GM18870 (cell line): Measurements from ENCODE around the gene COL8A2.
"Not testable (repeated sequence)": the region's sequence is repeated elsewhere in the genome, so short reads cannot be mapped to it uniquely, and the experiment has no call there.

Source experiments
- ATAC-seq: cut with Tn5 transposase; IDR thresholded peaks from one replicate; pipeline ENCODE4 v1.9.1; 2021; ENCODE audit warnings: moderate library complexity; ENCODE audit not compliant: unreplicated experiment

COL8A2 gene

GRCh38 chr1:36125129-36125991 is at the start of gene COL8A2:
Gene COL8A2 (minus strand): TSS chr1:36125222. CDS start chr1:36100242, 24,980 bp downstream.
- ATAC-seq = no peak

GRCh38 chr1:36174713-36175112 is 49.7 kb upstream of the COL8A2 start:
- no peak for ATAC-seq

DNA sequence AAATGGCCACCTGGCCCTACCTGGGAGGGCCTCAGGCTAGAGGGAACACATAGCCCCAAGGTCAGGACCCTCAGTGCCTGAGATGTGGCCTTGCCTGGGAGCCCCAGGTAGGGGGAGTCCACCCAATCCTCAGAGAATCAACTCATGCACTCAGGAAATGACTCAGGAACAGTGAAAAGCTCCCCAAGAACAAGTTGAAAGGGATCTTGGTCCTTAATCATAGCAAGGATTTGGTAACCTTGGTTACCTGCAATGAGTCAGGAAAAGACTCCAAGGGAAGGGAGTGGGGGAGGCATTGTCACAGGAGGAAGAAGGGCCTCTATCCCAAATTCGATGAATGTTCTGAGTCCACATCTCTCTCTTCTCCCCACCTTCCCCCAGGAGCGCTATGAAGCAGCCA is 48.0 kb upstream of the COL8A2 start:
- ATAC-seq = no peak

DNA sequence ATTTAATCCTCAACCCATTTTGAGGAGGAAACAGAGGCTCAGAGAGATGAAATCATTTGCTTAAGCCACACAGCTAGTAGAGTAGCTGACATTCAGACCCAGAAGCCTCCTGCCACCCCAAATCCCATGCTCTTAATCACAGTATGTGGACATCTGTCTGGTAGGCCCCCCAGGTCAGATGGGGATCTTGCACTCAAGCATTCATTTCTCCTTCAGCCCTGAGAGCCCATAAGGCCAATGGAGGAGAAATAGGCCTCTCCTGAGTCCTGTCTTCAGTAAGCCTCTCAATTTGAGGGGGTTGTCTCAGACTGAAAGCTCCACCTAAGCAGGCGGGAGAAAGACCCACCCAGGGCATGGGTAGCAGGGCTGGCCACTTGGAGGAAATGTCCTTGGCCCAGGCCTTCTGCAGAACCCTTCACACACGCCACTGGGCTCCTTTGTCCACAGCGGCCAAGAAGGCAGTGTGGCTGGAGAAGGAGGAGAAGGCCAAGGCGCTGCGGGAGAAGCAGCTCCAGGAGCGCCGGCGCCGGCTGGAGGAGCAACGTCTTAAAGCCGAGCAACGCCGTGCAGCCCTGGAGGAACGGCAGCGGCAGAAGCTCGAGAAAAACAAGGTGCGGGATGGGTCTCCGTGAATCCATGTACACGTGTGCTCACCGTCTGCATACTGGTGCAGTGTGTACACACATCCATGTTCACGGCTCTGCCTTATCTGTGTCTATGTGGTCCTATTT is 47.2 kb upstream of the COL8A2 start:
- ATAC-seq = no peak

GRCh38 chr1:36170643-36171412 is 45.8 kb upstream of the COL8A2 start:
- no peak for ATAC-seq

GRCh38 chr1:36168514-36168913 is 43.5 kb upstream of the COL8A2 start:
- no peak for ATAC-seq

- ATAC-seq = no peak
Observed at GRCh38 chr1:36166938-36167905, 42.2 kb upstream of the COL8A2 start.

DNA sequence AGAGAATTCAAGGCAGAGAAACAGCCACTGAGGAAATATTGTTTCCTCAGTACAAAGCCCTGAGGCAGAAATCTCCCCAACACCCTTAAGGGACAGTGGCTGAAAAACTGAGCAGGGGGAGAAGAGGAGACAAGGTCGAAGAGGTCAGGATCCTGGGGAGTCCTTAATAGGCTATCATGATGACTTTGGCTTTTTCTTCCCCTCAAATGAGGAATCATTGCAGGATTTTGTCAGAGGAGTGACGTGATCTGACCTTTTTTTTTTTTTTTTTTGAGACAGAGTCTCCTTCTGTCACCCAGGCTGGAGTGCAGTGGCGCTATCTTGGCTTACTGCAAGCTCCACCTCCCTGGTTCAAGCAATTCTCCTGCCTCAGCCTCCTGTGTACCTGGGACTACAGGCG is 41.1 kb upstream of the COL8A2 start:
- ATAC-seq = no peak

GRCh38 chr1:36165145-36165544 is 40.1 kb upstream of the COL8A2 start:
- no peak for ATAC-seq

DNA sequence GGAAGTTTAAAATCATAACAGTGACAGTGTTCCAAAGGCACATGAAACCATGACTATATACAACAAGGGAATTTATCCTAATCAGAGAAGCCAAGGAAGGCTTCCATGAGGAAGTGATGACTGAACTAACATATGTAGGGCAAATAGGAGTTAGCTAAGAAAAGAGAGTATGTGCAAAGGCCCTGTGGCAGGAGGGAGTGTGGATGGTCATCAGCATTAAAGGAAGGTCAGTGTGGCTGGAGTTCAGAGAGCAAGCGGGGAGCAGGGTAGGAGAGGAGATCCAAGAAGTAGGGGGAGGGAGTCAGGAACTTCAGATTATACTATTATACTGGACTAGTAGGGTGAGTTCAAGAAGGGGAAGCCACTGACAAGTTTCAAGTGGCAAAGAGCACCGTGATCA is 39.3 kb upstream of the COL8A2 start:
- ATAC-seq = no peak

- ATAC-seq = no peak
Observed at GRCh38 chr1:36163426-36163825, 38.4 kb upstream of the COL8A2 start.

- no peak for ATAC-seq
Observed at GRCh38 chr1:36162680-36163239, 37.7 kb upstream of the COL8A2 start.

DNA sequence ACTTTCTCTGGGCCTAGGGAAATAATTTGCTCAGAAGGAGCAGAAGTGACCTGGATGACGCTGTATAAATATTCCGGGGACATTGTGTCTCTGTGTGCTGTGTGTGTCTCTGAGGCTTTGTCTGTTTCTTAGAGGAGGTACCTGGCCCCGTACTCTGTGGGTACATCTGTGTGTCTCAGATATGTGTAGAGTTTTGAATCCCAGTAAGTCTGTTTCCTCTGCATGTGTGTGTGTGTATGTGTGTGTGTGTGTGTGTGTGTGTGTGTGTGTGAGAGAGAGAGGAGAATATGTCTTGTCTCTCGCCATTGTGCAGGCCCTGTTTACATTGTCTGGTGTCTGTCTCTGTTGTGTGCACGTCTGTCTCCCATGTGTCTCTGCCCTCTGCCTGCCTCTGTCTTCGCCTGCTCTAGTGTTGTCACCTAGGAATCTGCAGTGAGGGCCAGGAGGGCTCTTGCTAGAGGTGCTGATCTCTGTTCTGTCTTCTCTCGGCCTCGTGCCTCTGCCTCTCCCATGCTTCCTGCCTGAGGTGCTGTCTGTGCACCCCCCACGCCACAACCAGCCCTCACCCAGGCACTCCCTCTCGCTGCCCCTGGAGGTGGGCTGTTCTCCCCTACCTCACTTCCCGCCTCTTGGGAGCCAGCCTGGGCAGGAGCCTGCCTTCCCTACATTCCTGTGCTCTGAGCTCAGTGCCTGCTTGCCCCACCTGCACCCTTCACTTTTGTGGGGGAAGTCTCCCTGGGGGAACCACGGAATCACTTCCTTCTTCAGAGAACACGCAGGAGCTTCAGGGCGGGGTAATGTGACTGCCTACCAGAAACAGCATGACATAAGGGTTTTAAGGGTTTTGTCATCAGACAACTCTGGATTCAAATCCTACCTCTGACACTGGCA is 36.9 kb upstream of the COL8A2 start:
- no peak for ATAC-seq

GRCh38 chr1:36160949-36161485 is 36.0 kb upstream of the COL8A2 start:
- ATAC-seq = no peak

GRCh38 chr1:36160388-36160948 is 35.4 kb upstream of the COL8A2 start:
- no peak for ATAC-seq

DNA sequence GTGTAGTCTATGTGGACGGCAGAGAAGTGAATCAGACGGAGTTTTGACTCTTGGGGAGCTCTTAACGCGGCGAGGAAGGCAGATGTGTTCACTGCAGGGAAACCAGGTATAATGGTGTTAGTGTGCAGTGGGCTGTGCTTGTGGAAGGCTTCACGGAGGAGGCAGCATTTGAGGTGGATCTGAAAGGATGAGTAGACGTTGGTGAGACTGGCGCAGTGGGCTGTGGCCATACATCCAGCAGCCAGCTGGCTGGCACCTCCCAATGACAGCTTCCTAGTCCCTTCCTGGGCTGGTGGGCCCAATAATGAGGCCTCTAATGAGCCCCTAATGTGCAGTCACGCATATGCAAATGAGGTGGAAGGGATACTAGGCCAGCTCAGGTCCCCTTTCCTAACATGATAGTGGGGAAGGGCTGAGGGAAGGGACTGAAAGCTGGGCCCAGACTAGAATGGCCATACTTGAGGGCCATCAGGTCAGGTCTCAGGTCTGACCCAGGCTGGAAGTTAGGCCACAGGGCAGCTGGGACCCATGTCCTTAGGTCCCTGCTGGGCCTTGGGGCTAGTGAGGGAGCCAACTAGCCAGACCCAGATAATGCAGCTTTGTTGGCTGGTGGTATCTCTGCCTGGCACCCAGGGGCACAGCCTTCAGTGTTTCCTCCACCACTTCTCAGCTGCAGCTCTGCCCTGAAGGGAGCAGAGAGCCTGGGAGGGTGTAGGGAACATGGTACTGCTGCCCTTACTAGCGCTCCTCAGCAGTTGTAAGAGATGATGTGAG is 34.8 kb upstream of the COL8A2 start:
- no peak for ATAC-seq

GRCh38 chr1:36158827-36159252 is 33.8 kb upstream of the COL8A2 start:
- ATAC-seq = not testable (repeated sequence)
